GM21786 (cell line): ENCODE results near the gene RPLP2.

Experiments used
- ATAC-seq: cut with Tn5 transposase; IDR thresholded peaks from one replicate; pipeline ENCODE4 v1.9.1; 2021; ENCODE audit not compliant: unreplicated experiment

The RPLP2 gene

GRCh38 chr11:802693-803466, 6.9 kb upstream of the RPLP2 start:
- ATAC-seq = no peak

GRCh38 chr11:803467-803742, 6.4 kb upstream of the RPLP2 start:
- ATAC-seq = no peak

- no peak for ATAC-seq
Observed at GRCh38 chr11:803770-804598, 5.8 kb upstream of the RPLP2 start.

GRCh38 chr11:804599-804964, 5.2 kb upstream of the RPLP2 start:
- no peak for ATAC-seq

- ATAC-seq = no peak
Observed at GRCh38 chr11:808427-809286, 1.1 kb upstream of the RPLP2 start.

GRCh38 chr11:810040-810567, 337 bp downstream of the RPLP2 start:
- ATAC-seq = peak; percentile 6

- no peak for ATAC-seq
Observed at GRCh38 chr11:811446-812245, 1.9 kb downstream of the RPLP2 start.

- ATAC-seq = no peak
Observed at GRCh38 chr11:812390-812789, 2.6 kb downstream of the RPLP2 start.

- no peak for ATAC-seq
Observed at GRCh38 chr11:813072-813455, 3.3 kb downstream of the RPLP2 start.

- no peak for ATAC-seq
Observed at GRCh38 chr11:813456-814096, 3.8 kb downstream of the RPLP2 start.

- ATAC-seq = no peak
Observed at GRCh38 chr11:815675-816432, 6.1 kb downstream of the RPLP2 start.

- no peak for ATAC-seq
Observed at GRCh38 chr11:816433-816779, 6.6 kb downstream of the RPLP2 start.

GRCh38 chr11:818396-819128, 8.8 kb downstream of the RPLP2 start, which contains the start of gene PNPLA2:
Gene PNPLA2 (plus strand): TSS chr11:818914. CDS start chr11:819719, 805 bp downstream.
- ATAC-seq = no peak

- ATAC-seq = peak; percentile 56
Observed at GRCh38 chr11:819129-819931, 9.6 kb downstream of the RPLP2 start.

- peak; percentile 69 for ATAC-seq
Observed at GRCh38 chr11:819943-820649, 10.3 kb downstream of the RPLP2 start.

GRCh38 chr11:820655-821511, 11.1 kb downstream of the RPLP2 start:
- no peak for ATAC-seq
